H1 (cell line): ENCODE data around the gene ADAM30. TPM values are rescaled to one million over a fixed set of nuclear protein-coding genes. Genes with fewer than 3 reads are reported as not detected.

Source experiments
- CTCF ChIA-PET: fragments of 300-600 bp; sonication (Branson Sonifier 250); formaldehyde crosslinking; loops from one replicate; lab custom pipeline; 2021; ENCODE audit not compliant: partially characterized antibody; lab: Charles Lee
- POLR2A ChIA-PET: fragments of 300-600 bp; sonication (Branson Sonifier 250); formaldehyde crosslinking; loops from one replicate; lab custom pipeline; 2021; ENCODE audit warnings: inconsistent platforms; ENCODE audit not compliant: partially characterized antibody; lab: Charles Lee
- DNase-seq, 2 experiments: peaks; one replicate each; pipeline versions ENCODE4 v3.0.0 to v3.0.0-alpha.2; 2010 to 2022; ENCODE audit warnings: low spot score in 2 of 2, low read depth in 1 of 2, mixed read lengths in 1 of 2
- FAIRE-seq: peaks from 2 replicates; lab custom pipeline; 2011; peaks lifted over from hg19 to GRCh38; lab: Jason Lieb, UNC
- H2AFZ ChIP-seq: 2 replicates; pipeline ENCODE4 v1.8.1; 2012; ENCODE audit warnings: low read length, inconsistent platforms
- H2AK5ac ChIP-seq: 2 replicates; pipeline ENCODE4 v1.6.1; 2013; ENCODE audit warnings: low read depth, low read length
- H2BK120ac ChIP-seq: replicated peaks from 2 replicates; pipeline ENCODE3; 2013; ENCODE audit warnings: low read depth, low read length, inconsistent platforms
- H2BK12ac ChIP-seq: 2 replicates; pipeline ENCODE4 v1.6.1; 2013; ENCODE audit warnings: low read depth, low read length
- H2BK15ac ChIP-seq: 2 replicates; pipeline ENCODE4 v1.6.1; 2013; ENCODE audit warnings: low read length
- H2BK20ac ChIP-seq: 2 replicates; pipeline ENCODE4 v1.6.1; 2013; ENCODE audit warnings: low read length
- H2BK5ac ChIP-seq: 2 replicates; pipeline ENCODE4 v1.6.1; 2013; ENCODE audit warnings: low read depth, low read length
- H3K14ac ChIP-seq: 2 replicates; pipeline ENCODE4 v1.6.1; 2013; ENCODE audit warnings: inconsistent platforms; ENCODE audit not compliant: insufficient read length
- H3K18ac ChIP-seq: 2 replicates; pipeline ENCODE4 v1.6.1; 2013; ENCODE audit warnings: low read length; ENCODE audit errors: extremely low read depth
- H3K23ac ChIP-seq: 2 replicates; pipeline ENCODE4 v1.6.1; 2013; ENCODE audit warnings: inconsistent platforms; ENCODE audit not compliant: insufficient read length
- H3K23me2 ChIP-seq: 2 replicates; pipeline ENCODE4 v1.6.1; 2013; ENCODE audit warnings: low read depth, low read length
- H3K27ac ChIP-seq: 2 replicates; pipeline ENCODE4 v1.6.1; 2011; ENCODE audit warnings: low read depth, low read length, inconsistent platforms
- H3K27me3 ChIP-seq, 4 experiments: replicated peaks in 1 of 4; 1 replicate in 1 of 4; 2 replicates in 3 of 4; pipeline versions ENCODE4 v1.6.1 to v1.8.1; 2011 to 2013; ENCODE audit warnings: low read length in 3 of 4, mild to moderate bottlenecking in 3 of 4, inconsistent platforms in 2 of 4, mixed read lengths in 2 of 4, moderate library complexity in 1 of 4; ENCODE audit not compliant: control insufficient read depth in 3 of 4, insufficient read depth in 3 of 4; ENCODE audit errors: extremely low read depth in 1 of 4
- H3K36me3 ChIP-seq, 4 experiments: 2 replicates each; pipeline versions ENCODE4 v1.6.1 to v1.8.1; 2011 to 2013; ENCODE audit warnings: mild to moderate bottlenecking in 4 of 4, low read length in 3 of 4, moderate library complexity in 2 of 4, control low read depth in 1 of 4, inconsistent platforms in 1 of 4; ENCODE audit not compliant: insufficient read depth in 4 of 4, control insufficient read depth in 2 of 4
- H3K4ac ChIP-seq: replicated peaks from 2 replicates; pipeline ENCODE3; 2013; ENCODE audit warnings: low read length, low read depth, mixed read lengths, inconsistent platforms; ENCODE audit not compliant: insufficient read length
- H3K4me1 ChIP-seq, 4 experiments: replicated peaks in 1 of 4; 1 replicate in 1 of 4; 2 replicates in 3 of 4; pipeline versions ENCODE4 v1.6.1 to v1.8.1; 2011 to 2013; ENCODE audit warnings: low read length in 3 of 4, inconsistent platforms in 2 of 4, mixed read lengths in 1 of 4; ENCODE audit not compliant: insufficient read depth in 4 of 4, control insufficient read depth in 3 of 4
- H3K4me2 ChIP-seq, 2 experiments: 2 replicates each; pipeline versions ENCODE4 v1.6.1 to v1.8.1; 2011 to 2013; ENCODE audit warnings: low read depth in 2 of 2, low read length in 2 of 2, control low read depth in 1 of 2, inconsistent platforms in 1 of 2, mild to moderate bottlenecking in 1 of 2; ENCODE audit not compliant: insufficient read depth in 1 of 2
- H3K4me3 ChIP-seq, 4 experiments: fragments of 200-600, 300-600 bp in 1 of 4; sonication (generic), shearing (Covaris generic), sonication (Bioruptor Twin) in 1 of 4; 2 replicates each; pipeline versions ENCODE4 v1.5.1 to v1.8.1; 2011 to 2016; ENCODE audit warnings: low read length in 4 of 4, low read depth in 3 of 4, control low read depth in 2 of 4, inconsistent platforms in 2 of 4, mild to moderate bottlenecking in 2 of 4, mixed read lengths in 1 of 4, moderate library complexity in 1 of 4; ENCODE audit not compliant: insufficient read depth in 2 of 4; ENCODE audit errors: extremely low read depth in 1 of 4
- H3K56ac ChIP-seq: replicated peaks from 2 replicates; pipeline ENCODE3; 2013; ENCODE audit warnings: low read depth, mild to moderate bottlenecking, mixed read lengths, low read length, inconsistent platforms; ENCODE audit not compliant: insufficient read length
- H3K79me1 ChIP-seq: 2 replicates; pipeline ENCODE4 v1.6.1; 2013; ENCODE audit warnings: low read depth, low read length, control low read depth
- H3K79me2 ChIP-seq, 2 experiments: 2 replicates each; pipeline versions ENCODE4 v1.6.1 to v1.8.1; 2012 to 2013; ENCODE audit warnings: low read length in 2 of 2, mild to moderate bottlenecking in 2 of 2, inconsistent platforms in 1 of 2; ENCODE audit not compliant: insufficient read depth in 2 of 2, control insufficient read depth in 1 of 2
- H3K9ac ChIP-seq, 4 experiments: replicated peaks in 1 of 4; 1 replicate in 1 of 4; 2 replicates in 3 of 4; pipeline versions ENCODE4 v1.6.1 to v1.8.1; 2011 to 2013; ENCODE audit warnings: low read depth in 3 of 4, low read length in 3 of 4, control low read depth in 2 of 4, mild to moderate bottlenecking in 2 of 4, moderate library complexity in 2 of 4, inconsistent platforms in 1 of 4; ENCODE audit errors: extremely low read depth in 1 of 4
- H3K9me3 ChIP-seq, 2 experiments: 2 replicates each; pipeline versions ENCODE4 v1.6.1 to v1.8.1; 2012 to 2013; ENCODE audit warnings: mild to moderate bottlenecking in 2 of 2, moderate library complexity in 2 of 2, control low read depth in 1 of 2, inconsistent platforms in 1 of 2, low read depth in 1 of 2, low read length in 1 of 2, mixed read lengths in 1 of 2; ENCODE audit not compliant: insufficient read depth in 2 of 2
- H4K20me1 ChIP-seq, 2 experiments: replicated peaks in 1 of 2; 2 replicates each; pipeline versions ENCODE3 to v1.8.1; 2011 to 2013; ENCODE audit warnings: inconsistent platforms in 2 of 2, low read length in 2 of 2, mild to moderate bottlenecking in 1 of 2; ENCODE audit not compliant: insufficient read depth in 2 of 2, control insufficient read depth in 1 of 2
- H4K5ac ChIP-seq: 2 replicates; pipeline ENCODE4 v1.6.1; 2013; ENCODE audit warnings: low read length, low read depth, mixed read lengths, inconsistent platforms; ENCODE audit not compliant: insufficient read length
- H4K8ac ChIP-seq: 2 replicates; pipeline ENCODE4 v1.8.0; 2013; ENCODE audit warnings: mild to moderate bottlenecking, moderate library complexity, low read length, inconsistent platforms; ENCODE audit not compliant: insufficient read depth; ENCODE audit errors: extremely low read depth
- H4K91ac ChIP-seq: replicated peaks from 2 replicates; pipeline ENCODE3; 2013; ENCODE audit warnings: low read length, mixed read lengths, inconsistent platforms; ENCODE audit not compliant: insufficient read length
- ASH2L ChIP-seq: fragments of 200-600, 300-600 bp; sonication (generic); IDR thresholded peaks from one replicate; pipeline ENCODE4 v1.7.1; 2017; ENCODE audit warnings: low read length
- CTCF ChIP-seq, 3 experiments: IDR thresholded peaks; 1 replicate in 2 of 3; 2 replicates in 1 of 3; pipeline versions ENCODE4 v1.5.1 to v1.6.1; 2011; ENCODE audit warnings: low read length in 3 of 3, mild to moderate bottlenecking in 3 of 3, inconsistent platforms in 2 of 3, low read depth in 1 of 3, moderate library complexity in 1 of 3; ENCODE audit not compliant: insufficient read depth in 1 of 3; ENCODE audit errors: control extremely low read depth in 1 of 3
- EZH2 ChIP-seq: fragments of 200-600 bp; sonication (generic); IDR thresholded peaks from 2 replicates; pipeline ENCODE4 v1.7.1; 2012; ENCODE audit warnings: low read depth, mild to moderate bottlenecking, moderate library complexity, low read length, inconsistent platforms; ENCODE audit not compliant: severe bottlenecking
- HDAC2 ChIP-seq, 2 experiments: fragments of 300-600 bp in 1 of 2; sonication (generic) in 1 of 2; IDR thresholded peaks; 2 replicates each; pipeline ENCODE4 v1.6.1; 2011 to 2012; ENCODE audit warnings: low read depth in 2 of 2, low read length in 2 of 2, mild to moderate bottlenecking in 2 of 2, moderate library complexity in 2 of 2, borderline replicate concordance in 1 of 2, inconsistent platforms in 1 of 2
- POLR2A ChIP-seq, 2 experiments: IDR thresholded peaks; 1 replicate in 1 of 2; 2 replicates in 1 of 2; pipeline ENCODE4 v1.6.1; 2011; ENCODE audit warnings: low read depth in 2 of 2, low read length in 2 of 2, mild to moderate bottlenecking in 2 of 2; ENCODE audit errors: control extremely low read depth in 1 of 2
- SIRT6 ChIP-seq: IDR thresholded peaks from one replicate; pipeline ENCODE4 v1.7.1; 2012; ENCODE audit warnings: low read length, inconsistent platforms
- SP2 ChIP-seq: IDR thresholded peaks from 2 replicates; pipeline ENCODE4 v1.6.1; 2012; ENCODE audit warnings: mild to moderate bottlenecking, low read length, inconsistent platforms
- SRF ChIP-seq: IDR thresholded peaks from 2 replicates; pipeline ENCODE4 v1.6.1; 2011; ENCODE audit warnings: mild to moderate bottlenecking, low read depth, low read length, moderate library complexity
- TAF1 ChIP-seq: IDR thresholded peaks from 2 replicates; pipeline ENCODE4 v1.6.1; 2011; ENCODE audit warnings: mild to moderate bottlenecking, low read depth, low read length
- TAF7 ChIP-seq: optimal IDR thresholded peaks from 2 replicates; pipeline ENCODE3; 2011; ENCODE audit warnings: low read depth, mild to moderate bottlenecking, inconsistent platforms, low read length, moderate library complexity, borderline replicate concordance
- polyA plus RNA-seq, 7 experiments: library from polyadenylated mRNA; depleted of rRNA in 3 of 7; stranded (reverse) in 5 of 7; unstranded in 2 of 7; fragments of >200 nt in 5 of 7; fragments of 200-250 nt in 2 of 7; gene quantifications; 1 replicate in 5 of 7; 2 replicates in 1 of 7; 4 replicates in 1 of 7; pipeline versions ENCODE4 v1.2.1 to v1.2.3, GENCODE V29; 2011 to 2013; ENCODE audit warnings: missing spikeins in 2 of 7, mixed read lengths in 2 of 7
- total RNA-seq: library from RNA; stranded (reverse); fragmentation: NEBNext Ultra II Directional; extraction: Animal tissue kit (Norgen Biotek cat#: 25700); gene quantifications from 2 replicates; pipeline ENCODE4 v1.2.1, GENCODE V29; 2021
- TF ChIP-seq, protein P1 (sequence below): IDR thresholded peaks from 2 replicates; pipeline ENCODE4 v1.6.1; 2012; ENCODE audit warnings: inconsistent platforms

Gene ADAM30
- total and polyA plus RNA-seq, 2 of the 8 experiments (the other 6 are each of a cell fraction or from before 2014, with no cell fraction given): not detected

- no peak overlapping the region for H2BK15ac ChIP-seq
- H3K9ac ChIP-seq: no peak overlapping the region
- no peak overlapping the region for H2AFZ ChIP-seq
- H3K4me1 ChIP-seq: no peaks in the 10 kb centered on the region
- H3K9me3 ChIP-seq: no peaks in the 10 kb centered on the region
- DNase-seq (no peak), FAIRE-seq (no peak)
- no peaks in the 10 kb centered on the region for H4K20me1 ChIP-seq
- no peak overlapping the region for H2BK20ac ChIP-seq
- H3K23me2 ChIP-seq: no peaks in the 10 kb centered on the region
- H4K91ac ChIP-seq: no peak overlapping the region
- H3K4ac ChIP-seq: no peak overlapping the region
- ChIA-PET CTCF (interaction anchor here (1.2 kb wide), 1 partner anchor 81 kb away, joined by 3 read pairs; no protein-coding TSS in a partner anchor), POLR2A (no interaction called here)
- no peak overlapping the region for H4K8ac ChIP-seq
- H3K56ac ChIP-seq: no peak overlapping the region
- H3K79me2 ChIP-seq: no peaks in the 10 kb centered on the region
- H3K36me3 ChIP-seq: no peaks in the 10 kb centered on the region
- H3K4me3 ChIP-seq: no peak overlapping the region
- no peak overlapping the region for H4K5ac ChIP-seq
- no peak overlapping the region for H2AK5ac ChIP-seq
- H3K18ac ChIP-seq: no peak overlapping the region
- H3K14ac ChIP-seq: no peak overlapping the region
- H3K27me3 ChIP-seq: no peaks in the 10 kb centered on the region; a peak in 1 of 7 replicates
- no peak overlapping the region for H2BK120ac ChIP-seq
- no peak overlapping the region for H2BK5ac ChIP-seq
- no peak overlapping the region for H2BK12ac ChIP-seq
- H3K27ac ChIP-seq: no peak overlapping the region
- H3K4me2 ChIP-seq: no peak overlapping the region
- no peak overlapping the region for H3K23ac ChIP-seq
- H3K79me1 ChIP-seq: no peaks in the 10 kb centered on the region
- TF ChIP-seq SIRT6 (no peak), TAF1 (no peak), ASH2L (no peak), SP2 (no peak), HDAC2 (IDR thresholded peaks at IDR 0.05; ENCODE audit: borderline replicate concordance in 1 of 2, low read depth in 2 of 2, low read length in 2 of 2) (no peak), SRF (no peak), POLR2A (IDR thresholded peaks at IDR 0.05; ENCODE audit: control extremely low read depth in 1 of 2, low read depth in 2 of 2, low read length in 2 of 2) (no peak), EZH2 (no peak), CTCF (IDR thresholded peaks at IDR 0.05; ENCODE audit: control extremely low read depth in 1 of 3, insufficient read depth in 1 of 3, low read depth in 1 of 3, low read length in 3 of 3) (no peak), TAF7 (no peak)
- TF ChIP-seq, protein P1, sequence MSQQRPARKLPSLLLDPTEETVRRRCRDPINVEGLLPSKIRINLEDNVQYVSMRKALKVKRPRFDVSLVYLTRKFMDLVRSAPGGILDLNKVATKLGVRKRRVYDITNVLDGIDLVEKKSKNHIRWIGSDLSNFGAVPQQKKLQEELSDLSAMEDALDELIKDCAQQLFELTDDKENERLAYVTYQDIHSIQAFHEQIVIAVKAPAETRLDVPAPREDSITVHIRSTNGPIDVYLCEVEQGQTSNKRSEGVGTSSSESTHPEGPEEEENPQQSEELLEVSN: no peak
These were observed 7.1 kb upstream of the ADAM30 start for GRCh38 chr1:119903443-119903835.
